Measurements from ENCODE around the gene CISD1.
A peak's percentile ranks its signal among the peaks of the same experiment; 100 is the strongest.

CISD1 gene

DNA sequence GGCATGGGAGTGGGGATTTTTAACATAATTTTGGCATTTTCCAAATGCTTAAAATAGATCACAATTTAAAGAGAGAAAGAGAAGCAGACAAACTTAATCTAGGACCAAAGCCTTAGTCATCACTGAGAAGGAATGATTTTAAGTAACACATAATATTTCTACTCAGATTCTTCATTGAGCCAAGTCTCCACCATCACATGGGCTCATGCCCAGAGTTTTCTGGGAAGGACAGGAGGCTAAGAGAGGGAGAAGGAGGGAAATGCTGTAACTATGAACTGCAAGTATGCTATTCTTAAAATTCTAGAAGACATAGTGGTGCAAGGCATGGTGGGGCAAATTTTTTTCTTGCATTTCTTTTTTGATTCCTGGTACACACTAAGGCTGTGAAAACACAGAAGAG lies 42.1 kb downstream of the CISD1 start:
- no peak for DNase-seq (ENCODE audit: low spot score)

- no peak for DNase-seq (ENCODE audit: low spot score)
Measured at GRCh38 chr10:58316874-58317273, 47.9 kb downstream of the CISD1 start.

DNA sequence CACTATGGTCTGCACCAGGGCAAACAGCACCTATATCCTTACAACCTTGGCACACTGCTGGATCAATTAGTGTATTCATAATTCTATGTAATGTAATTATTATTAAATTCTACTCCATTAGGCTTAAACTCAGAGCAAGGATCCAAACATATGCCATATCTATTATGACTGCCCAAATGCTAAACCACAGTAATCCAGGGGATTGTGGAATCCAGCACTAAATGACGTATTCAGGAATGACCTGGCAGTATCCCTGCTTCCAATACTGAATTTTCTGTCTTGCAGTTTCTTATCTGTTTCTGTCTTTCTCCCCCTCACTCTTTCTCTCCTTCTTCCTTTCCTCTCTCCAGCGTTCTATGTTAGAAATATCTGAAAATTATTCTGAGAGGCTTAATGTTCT lies 49.4 kb downstream of the CISD1 start:
- DNase-seq (ENCODE audit: low spot score), result no peak

GRCh38 chr10:58319599-58319998 lies 50.6 kb downstream of the CISD1 start:
- DNase-seq (ENCODE audit: low spot score), result no peak

DNA sequence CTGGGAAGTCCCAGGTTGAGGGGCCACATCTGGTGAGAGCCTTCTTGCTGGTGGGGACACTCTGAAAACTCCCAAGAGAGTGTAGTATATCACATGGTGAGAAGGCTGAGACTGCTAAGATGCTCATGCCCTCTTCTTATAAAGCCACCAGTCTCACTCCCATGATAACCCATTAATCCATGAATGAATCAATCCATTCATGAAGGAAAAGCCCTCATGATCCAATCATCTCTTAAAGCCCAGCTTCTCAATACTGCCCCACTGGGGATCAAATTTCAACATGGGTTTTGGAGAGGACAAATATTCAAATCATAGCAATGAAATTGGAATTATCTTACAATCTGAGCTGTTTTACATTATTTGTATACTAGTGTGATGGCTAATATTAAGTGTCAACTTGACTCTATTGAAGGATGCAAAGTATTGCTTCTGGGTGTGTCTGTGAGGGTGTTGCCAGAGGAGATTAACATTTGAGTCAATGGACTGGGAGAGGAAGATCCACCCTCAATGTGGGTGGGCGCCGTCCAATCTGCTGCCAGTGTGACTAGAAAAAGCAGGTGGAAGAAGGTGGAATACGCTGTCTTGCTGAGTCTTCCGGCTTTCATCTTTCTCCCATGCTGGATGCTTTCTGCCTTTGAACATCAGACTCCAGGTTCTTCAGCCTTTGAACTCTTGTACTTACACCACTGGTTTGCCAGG lies 51.5 kb downstream of the CISD1 start:
- no peak for DNase-seq (ENCODE audit: low spot score)

DNA sequence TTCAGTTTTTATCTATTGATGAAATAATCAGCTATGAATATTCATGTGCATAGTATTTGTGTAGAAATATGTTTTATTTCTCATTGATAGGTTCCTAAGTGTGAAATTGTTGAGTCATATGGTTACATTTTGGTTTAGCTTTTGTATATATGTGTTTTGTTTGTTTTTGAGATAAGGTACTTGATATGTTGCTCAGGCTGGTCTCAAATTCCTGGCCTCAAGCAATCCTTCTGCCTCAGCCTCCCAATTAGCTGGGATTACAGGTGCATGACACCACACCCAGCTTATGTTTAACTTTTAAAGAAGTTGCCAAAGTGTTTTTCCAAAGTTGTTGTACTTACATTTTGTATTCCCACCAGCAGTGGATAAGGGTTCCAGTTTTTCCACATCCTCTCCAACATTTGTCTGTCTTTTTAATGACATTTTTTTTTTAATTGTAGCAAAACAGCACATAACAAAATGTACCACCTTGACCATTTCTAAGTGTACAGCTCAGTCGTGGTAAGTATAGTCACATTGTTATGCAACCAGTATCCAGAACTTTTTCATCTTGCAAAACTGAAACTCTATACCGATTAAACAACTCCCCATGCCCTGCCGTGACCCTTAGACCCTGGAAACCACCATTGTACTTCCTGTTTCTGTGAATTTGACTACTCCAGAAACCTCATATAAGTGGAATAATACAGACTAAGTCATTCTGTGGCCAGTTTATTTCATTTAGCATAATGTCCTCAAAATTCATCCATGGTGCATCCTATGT lies 53.3 kb downstream of the CISD1 start:
- DNase-seq (ENCODE audit: low spot score), result no peak

GRCh38 chr10:58322835-58323209 lies 53.9 kb downstream of the CISD1 start:
- DNase-seq (ENCODE audit: low spot score), result no peak

DNA sequence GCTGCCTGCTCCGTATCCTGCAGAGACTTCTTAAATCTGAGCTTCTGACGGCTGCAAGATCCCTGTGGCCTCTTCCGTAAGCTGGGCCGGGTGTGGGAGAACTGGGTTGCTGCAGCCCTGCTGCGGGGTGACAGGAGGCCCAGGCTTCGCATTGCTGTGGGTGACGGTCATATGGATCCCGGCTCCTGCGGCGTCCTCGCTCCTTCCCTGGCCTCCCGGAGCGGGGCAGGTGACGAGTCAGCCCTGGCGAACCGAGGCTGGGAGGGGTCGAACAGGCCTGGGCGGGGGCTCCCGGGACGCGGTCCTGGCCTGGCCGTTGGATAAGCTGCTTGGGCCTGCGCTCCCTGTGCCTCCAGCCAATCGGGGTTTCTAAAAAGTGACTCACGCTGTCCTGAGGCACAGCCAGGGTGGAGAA lies 58.0 kb downstream of the CISD1 start:
- no peak for DNase-seq (ENCODE audit: low spot score)

DNA sequence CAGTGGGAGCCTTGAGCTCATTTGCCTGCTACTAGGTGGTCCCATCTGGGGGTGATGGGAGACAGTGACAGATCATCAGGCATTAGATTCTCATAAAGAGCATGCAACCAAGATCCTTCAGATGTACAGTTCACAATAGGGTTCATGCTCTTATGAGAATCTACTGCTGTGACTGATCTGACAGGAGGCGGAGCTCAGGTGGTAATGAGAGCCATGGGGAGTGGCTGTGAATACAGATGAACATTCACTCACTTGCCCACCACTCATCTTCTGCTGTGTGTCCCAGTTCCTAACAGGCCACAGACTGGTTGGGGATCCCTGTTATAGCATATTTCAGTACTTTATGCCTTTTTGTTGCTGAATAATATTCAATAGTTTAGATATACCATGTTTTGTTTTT lies 59.3 kb downstream of the CISD1 start:
- DNase-seq (ENCODE audit: low spot score), result no peak

DNA sequence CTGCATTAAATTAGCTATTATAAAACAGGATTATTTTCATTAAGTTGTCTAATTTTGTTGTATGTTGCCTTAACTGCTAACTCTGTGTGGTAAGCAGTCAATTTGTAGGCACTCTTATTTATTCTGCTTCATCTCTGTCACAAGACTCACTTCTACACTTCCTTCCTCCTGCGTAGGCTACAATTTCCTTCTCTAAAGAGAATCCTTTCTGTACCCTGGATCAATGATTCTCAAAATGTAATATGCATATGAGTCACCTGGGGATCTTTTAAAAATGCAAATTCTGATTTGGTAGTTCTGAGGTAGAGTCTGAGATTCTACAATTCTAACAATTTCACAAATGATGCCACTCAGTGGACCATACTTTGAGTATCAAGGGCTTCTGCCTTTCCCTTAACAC lies 61.5 kb downstream of the CISD1 start:
- DNase-seq (ENCODE audit: low spot score), result no peak

- DNase-seq (ENCODE audit: low spot score), result no peak
Measured at GRCh38 chr10:58331646-58332045, 62.7 kb downstream of the CISD1 start.

GRCh38 chr10:58334817-58335305 lies 65.9 kb downstream of the CISD1 start, which contains the start of gene UBE2D1:
Gene UBE2D1, plus strand, starts transcription at chr10:58335006. Its CDS starts 196 bp downstream, at chr10:58335202.
- DNase-seq (ENCODE audit: low spot score), result peak; percentile 84

GRCh38 chr10:58335306-58336005 lies 66.5 kb downstream of the CISD1 start:
- peak; percentile 26 for DNase-seq (ENCODE audit: low spot score)

GRCh38 chr10:58336242-58336641 lies 67.3 kb downstream of the CISD1 start:
- DNase-seq (ENCODE audit: low spot score), result no peak

All from globus pallidus (tissue), 1 donor.